HG03460 (cell line): ENCODE results near the gene HTR6.

Experiments used
- ATAC-seq: cut with Tn5 transposase; IDR thresholded peaks from one replicate; pipeline ENCODE4 v1.9.1; 2021; ENCODE audit not compliant: unreplicated experiment

The HTR6 gene

DNA sequence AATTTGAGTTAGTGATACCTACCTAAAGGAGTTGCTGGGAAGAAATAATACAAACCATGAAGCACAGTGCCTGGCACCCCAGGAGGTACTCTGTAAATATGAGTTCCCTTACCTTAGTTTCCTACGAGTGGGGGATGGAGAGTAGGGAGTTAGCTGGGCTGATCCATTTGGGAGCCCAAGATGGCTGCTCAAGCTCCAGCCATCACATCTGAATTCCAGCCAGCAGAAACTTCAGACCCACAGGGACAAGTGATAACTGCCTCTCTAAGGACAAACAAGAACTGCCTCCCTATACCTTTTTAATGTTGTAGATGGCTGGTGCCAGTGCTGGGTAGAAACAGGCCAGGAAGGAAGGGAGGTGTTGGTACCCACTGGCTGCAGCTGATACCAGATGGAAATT, 22.7 kb downstream of the HTR6 start:
- no peak for ATAC-seq

DNA sequence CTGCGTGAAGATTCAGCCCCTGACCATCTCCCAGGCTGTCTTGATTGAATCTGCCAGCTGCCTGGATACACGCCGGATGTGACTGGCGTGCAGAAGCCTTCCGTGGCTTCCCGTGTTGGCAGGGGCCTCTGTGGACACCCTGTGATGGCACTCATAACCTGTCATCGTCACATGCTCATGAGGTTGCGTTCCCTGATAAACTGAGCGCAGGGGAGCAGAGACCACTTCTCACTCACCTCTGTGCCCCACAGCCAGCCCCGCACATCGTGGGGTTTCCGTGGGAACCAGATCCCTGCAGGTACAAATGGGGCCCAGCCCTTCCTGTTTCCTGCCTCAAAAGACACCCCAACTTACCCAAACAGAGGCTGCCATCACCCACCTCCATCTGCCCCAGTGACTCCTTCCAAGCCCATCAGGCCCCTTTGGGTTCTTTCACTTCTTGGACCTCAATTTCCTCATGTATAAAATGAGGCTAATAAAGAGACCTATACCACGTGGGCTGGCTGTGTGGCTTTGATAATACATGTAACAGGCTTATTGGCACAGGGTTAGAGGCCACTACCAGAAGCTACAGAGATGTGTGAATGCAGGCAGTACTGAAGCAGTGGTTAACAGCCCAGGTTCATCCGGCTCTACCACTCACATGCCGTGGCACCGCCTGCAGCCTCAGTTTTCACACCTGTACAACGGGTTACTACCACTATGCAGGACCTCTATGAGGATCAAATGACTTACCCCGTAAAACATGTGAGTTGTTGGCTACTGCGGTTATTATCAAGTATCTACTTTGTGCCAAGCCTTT, 23.6 kb downstream of the HTR6 start:
- ATAC-seq, result no peak

DNA sequence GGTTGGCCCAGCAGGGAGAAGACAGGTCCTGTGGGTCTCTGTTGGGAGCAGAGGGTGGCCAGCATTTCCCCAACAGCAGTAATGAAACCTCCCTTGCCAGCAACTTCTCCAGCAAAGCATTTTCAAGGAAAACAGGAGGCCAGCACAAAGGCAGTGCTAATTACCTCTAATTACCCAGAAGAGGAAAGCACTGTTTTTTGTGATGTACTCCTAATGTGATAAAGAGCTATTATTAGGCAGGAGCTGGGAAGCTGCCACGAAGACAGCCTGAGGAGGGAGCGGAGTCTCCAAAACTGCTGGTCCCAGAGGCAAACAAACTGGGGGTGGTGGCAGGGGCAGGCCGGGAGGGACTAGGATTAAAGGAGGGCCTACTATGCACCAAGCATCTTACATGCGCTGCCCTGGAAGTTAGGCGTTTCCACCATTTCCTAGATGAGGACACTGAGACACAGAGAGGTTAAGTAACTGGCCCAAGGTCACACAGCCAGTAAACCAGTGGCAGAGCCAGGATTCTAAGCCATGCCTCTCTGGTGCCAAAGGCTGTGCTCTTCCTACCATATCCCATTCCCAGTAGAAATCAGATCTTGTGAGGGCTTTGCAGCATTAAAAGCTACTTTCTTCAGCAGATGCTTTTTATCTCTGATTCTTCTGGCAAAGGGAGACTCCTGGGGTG, 24.5 kb downstream of the HTR6 start:
- ATAC-seq, result no peak

DNA sequence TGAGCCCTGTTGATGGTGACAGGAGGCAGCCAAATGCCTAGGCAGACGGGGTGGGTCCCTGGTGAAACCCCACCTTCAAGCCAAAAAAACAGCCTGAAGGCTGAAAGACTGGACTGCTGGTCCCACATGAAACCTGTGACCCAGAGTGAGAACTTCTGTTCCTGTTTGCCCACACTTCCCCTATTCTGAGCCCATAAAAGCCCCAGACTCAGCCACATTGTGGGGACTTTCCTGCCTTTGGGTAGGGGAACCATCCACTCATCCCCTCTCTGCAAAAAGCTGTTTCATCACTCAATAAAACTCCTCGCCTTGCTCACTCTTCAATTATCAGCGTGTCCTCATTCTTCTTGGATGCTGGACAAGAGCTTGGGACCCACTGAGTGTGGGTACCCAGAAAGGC, 25.2 kb downstream of the HTR6 start:
- ATAC-seq, result no peak

DNA sequence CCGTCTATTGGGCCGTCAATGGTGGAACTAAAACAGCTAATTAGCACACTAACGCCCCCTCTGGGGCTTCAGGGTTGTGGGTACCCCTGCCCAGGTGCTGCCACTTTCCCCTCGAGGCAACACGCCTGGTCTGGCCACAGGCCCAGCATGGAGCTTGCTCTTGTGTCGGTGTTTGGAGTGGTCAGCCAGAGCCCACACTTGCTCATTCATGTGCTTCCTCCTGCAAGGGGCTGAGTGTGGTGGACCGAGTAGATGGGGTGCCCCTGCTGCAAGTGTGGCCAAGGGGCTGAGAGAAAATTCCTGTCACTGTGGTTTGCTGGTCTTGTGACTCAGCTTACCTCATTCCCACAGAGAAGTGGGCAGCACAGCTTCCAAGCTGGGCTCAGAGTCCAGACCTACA, 25.7 kb downstream of the HTR6 start:
- no peak for ATAC-seq

DNA sequence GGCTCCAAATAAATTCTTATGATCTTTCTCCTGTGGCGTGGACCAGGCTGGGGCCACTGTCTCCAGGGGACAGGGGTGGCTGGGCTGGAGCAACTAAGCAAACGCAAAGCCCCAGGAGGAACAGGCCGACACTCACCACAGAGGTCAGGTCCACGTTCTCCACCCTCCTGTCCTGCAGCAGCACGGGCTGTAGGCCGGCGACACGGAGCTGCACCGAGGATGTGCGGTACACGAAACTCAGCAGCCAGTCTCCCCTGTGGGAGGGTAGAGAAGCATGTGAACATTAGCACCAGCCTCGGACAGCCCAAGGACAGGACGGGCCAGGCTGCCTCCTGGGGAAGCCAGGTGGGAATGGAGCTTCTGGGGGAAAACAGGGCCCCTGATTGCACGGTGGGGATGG, 29.6 kb downstream of the HTR6 start:
- ATAC-seq, result no peak

DNA sequence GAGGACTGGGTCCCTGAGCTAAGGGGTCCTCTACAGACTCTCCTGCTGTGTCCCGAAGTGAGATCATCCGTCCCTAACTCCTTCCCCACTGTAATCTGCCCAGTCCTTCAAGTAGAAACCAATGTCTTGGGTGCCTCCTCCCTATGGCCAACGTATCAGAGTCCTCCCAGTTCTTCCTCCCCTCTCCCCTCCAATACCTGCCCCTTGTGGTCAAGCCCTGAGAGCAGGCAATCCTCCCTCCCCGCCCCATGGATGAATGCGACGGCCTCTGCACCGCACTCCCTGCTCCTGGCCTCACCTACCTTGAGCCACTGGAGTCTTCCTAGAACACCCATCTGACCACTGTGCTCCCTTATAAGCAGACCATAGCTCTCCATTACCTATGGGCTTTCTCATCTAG, 31.1 kb downstream of the HTR6 start:
- no peak for ATAC-seq

DNA sequence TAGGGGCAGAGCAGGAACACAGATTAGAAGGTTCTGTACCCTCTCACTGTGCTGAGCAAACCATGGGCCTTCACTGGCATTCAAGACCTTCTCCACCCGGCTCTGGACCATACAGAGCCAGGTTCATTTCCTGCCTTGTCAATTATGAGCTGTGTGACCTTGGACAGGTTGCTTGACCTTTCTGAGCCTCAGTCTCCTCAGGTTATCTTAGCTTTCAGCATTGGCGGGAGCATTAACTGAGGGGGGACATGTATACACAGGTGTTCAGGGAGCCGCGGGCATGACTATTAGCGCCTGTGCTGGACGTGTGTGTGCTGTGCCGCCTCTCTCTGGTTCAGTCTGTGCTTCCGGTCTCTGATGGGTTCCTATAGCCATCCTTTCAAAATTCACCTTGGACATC, 32.1 kb downstream of the HTR6 start:
- ATAC-seq, result no peak

DNA sequence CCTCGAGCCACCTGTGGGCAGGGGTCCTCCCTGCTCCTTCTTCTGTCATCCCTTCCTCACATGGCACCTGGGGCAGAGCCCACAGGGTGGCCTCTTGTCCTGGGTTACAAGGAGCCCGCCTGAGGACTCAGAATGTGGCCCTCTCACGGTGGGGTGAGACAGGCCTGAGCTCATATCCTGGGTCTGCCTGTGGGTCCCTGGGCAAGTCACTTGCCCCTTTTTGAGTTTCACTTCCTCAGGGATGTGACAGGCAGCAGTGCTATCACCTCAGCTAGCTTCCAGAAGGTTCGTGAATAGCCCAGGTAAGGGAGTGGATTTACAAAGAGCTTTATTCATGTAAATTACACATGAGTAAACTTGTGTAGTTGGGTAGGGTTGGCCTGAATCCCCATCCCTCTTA, 33.5 kb downstream of the HTR6 start:
- ATAC-seq, result no peak

DNA sequence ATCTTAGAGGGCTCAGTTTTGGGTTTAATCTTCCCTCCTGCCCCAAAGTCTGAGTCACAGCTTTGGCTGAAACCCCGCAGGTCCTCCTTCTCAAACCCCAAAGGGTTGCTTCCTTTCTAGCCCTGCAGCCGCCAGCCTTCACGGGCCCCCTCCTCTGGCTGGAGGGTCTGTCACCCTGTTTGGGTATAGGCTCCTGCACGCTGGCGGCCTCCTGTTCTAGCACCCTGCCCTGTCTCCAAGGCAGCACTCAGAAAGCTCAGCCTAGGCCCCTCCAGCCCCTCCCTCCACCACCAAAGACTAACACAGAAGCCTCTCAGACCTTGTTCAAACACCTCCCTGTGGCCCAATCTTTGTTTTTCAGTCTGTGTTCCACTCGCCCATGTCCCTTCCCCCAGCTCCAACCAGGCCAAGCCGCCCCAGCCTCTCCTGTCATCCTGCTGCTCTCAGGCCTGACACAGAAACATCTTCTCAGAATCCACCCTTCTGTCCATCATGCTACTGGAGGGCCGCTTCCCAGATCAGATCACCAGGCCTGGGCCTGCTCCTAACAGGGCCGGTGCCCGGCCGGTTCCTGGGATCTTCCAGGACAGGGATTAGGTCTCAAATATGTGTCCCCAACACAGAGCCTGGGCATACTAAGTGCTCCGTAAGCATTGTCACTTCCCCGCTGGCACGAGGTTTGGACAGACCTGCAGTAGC, 35.6 kb downstream of the HTR6 start:
- no peak for ATAC-seq

DNA sequence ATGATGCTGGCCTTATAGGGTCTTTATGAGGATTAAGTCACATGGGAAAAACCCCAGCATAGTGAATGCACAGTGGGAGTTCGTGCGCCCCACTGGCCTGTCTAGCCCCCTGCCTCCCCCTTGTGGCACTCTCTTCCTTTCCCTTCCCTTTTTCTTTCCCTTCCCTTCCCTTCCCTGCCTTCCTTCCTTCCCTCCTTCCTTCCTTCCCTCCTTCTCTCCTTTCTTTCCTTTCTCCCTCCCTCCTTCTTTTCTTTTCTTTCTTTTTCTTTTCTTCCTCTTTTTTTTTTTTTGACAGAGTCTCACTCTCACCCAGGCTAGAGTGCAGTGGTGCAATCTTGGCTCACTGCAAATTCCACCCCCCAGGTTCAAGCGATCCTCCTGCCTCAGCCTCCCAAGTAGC, 38.6 kb downstream of the HTR6 start:
- no peak for ATAC-seq

DNA sequence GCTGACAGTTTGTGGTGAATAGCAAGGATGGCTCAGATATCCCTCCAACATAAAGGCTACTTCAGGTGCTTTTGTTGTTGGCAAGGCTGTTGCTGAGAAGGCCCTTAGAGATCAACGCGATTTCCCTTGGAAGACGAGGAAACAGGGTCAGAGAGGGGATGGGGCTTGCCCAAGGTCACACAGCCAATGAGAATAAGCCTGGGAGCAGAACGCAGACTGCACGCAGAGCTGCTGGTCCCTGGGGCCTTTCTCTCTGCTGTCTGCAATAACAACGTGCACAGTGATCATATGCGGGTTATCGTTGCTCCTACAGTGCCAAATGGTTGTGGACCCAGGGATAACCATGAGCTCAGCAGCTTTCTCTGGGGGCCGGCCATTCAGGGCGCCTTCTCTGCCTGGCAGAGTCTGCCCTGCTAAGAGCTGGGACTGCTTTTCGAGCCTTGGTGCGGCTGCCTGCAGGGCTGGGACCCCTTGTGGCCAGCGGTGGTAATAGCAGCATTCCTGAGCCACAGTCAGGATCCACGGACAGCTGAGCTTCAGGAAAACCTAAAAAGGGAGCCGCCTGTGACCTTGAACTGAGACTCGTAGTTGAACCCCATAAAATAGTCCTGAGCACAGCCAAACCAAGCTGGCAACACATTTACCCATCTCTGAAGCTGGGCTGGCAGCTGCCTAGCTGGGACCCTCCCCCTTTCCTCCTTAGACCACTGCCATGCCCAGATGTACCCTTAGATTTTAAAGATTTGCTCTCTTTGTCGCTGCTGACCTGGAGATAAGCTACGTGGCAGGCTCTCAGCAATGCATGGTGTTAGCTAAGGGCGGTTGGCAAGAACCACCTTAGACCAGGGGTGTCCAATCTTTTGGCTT, 39.8 kb downstream of the HTR6 start:
- no peak for ATAC-seq

DNA sequence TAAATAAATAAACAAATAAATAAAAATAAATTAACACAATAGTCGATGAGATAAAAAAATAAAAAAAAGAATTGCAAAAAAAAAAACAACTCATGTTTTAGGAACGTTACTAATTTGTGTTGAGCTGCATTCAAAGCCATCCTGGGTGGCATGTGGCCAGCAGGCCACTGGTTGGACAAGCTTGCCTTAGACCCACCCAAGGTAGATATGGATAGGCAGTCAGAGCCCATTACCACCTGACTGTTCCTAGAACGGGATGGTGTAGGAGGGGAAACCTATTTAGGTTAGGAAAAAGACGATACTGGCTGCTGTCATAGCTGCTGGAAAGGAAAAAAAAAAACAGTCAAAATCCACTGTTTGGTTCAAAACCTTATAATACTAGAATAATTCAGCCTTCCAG, 40.8 kb downstream of the HTR6 start:
- ATAC-seq, result no peak

DNA sequence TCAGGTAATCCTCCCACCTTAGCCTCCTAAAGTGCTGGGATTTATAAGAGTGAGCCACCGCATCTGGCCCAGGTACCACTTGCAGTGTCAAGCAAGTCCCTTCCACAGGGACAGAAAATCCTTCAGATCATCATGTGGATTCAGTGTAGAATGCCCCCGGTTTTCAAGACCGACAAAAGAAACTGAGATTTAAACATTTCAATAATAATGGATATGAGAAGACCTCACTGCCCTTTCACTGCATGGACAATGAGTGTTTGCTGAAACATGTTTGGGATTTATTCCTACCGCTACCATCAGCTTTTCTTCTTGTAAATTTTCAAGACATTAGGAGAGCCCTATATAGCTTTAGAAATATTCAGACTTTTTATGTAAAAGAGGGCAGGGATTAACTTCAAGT, 41.5 kb downstream of the HTR6 start:
- no peak for ATAC-seq

DNA sequence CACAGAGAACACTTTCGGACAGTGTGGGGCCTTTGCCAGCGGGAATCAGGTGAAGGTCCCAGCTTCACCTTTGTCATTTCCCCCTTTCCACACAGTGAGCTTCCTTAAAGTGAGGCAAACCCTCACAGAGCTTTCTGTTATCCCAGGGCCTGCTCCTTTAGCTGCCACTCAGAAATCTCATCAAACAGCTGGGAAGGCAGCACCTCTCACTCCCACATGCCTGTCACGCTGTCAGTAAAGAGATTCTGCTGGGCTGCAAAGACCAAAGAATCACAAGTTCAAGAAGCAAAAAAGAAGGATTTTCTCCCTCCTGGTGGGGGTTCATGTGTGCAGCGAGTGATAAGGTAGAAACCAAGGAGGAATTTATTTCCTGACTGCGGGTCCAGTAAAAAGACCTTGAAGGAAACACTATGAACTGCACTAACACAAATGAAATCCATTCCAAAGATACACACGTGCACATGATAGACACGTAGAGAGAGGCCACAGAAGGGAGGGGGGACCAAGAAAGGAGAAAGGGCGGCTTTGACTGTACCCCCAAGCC, 44.0 kb downstream of the HTR6 start:
- no peak for ATAC-seq

DNA sequence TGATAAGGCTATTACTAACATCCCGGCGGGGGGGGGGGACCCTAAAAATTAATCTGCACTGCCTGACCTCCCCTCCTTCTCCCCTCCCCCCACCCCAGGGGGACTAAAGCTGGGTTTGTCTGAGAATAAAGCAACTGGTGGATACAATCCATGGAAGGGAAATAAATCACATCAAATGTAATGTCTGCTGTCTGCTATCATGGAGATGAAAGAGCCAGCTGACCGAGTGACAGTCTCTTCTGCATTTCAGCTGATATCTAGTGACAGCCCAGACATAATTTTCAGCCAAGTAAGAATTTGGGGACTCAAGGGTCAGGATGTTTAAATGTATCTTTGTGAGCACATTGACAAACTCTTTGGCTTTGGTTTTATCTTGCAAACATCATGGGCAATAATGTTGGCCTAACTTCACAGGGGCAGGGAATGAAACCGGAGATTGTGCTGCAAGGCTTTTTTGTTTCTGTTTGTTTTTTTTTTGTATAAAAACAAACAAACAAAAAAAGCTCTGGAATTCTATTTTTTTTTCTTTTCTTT, 44.7 kb downstream of the HTR6 start:
- ATAC-seq, result no peak

DNA sequence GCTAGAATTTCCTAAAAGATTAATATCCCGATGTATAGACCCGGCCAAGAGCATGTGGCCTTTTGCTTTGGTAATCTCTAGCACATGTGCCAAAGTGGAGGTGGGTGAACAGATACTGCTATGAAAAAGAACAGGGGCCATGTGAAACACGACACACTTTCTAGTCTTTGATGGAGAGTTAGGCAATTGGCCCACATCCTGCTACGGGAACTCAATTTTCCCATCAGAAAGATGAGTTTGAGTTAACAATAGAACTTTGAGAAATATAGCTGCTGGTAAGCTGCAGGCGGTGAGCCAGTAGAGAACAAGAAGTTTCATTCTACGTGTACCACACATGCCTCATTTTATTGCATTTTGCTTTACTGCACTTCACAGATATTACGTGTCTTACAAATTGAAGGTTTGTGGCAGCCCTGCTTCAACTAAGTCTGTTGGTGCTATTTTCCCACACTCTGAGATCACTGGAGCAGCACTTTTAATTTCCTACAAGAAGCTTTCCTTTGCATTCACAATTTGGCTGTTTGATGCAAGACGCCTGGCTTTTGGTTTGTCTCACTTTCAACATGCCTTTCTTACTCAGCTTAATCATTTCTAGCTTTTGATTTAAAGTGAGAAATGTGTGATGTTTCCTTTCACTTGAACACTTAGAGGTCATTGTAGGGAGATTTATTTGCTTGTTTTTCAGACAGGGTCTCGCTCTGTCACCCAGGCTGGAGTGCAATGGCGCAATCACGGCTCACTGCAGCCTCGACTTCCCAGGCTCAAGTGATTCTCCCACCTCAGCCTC, 46.3 kb downstream of the HTR6 start:
- peak; percentile 50 for ATAC-seq

DNA sequence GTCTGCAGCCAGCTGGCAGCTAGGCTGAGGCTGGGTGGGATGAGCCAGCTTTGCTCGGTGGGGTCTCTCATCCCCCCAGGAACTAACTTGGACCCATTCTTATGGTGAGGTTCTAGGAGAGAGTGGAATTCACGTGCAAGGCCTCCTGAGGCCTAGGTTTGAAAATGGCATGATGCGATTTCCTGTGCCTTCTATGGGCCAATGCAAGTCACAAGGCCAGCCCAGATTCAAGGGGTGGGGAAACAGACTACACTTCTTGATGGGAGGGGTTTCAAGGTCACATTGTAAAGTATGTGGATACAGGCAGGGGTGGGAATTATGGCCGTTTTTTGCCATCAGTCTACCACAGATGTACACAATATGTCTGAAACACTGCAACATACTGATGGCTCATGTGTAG, 48.3 kb downstream of the HTR6 start:
- no peak for ATAC-seq

DNA sequence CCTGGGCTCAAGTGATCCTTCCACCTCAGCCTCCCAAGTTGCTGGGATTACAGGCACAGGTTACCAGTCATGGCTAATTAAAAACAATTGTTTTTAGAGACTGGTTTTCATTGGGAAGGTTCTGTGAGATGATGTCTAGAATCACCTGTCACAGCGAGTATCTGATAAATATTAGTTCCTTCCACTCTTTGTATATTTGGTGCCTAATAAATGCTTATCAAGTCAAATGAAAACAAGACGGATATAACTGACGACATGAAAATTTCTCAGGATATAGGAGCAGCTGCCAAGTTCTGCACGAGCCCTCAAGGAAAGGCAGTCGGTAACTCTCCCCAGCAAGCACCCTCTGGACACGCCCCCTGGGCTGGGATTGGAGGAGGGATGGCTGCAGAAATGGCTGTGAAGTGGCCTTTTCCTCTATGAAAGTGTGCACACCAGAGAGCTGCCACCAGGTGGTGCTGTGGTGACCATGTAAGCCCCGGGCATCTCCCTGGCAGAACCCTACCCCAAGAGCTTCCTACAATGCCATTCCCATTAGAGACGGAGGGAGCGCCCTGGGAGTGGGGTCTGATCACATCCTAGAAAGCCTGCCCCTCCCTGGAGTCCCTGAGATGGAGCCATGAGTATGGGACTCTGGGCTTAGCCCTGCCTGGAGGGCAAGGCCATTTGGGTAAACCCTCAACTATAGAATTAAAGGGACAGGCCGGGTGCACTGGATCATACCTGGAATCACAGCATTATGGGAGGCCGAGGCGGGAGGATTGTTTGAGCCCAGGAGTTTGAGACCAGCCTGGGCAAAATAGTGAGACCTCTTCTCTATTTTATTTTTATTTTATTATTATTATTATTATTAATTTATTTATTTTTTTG, 50.9 kb downstream of the HTR6 start:
- ATAC-seq, result peak; percentile 49
